Keratinocyte (primary cell): ENCODE results near the gene NKIRAS1. TPM values are rescaled to one million over a fixed set of nuclear protein-coding genes. Genes with fewer than 3 reads are reported as not detected.

Source experiments
- DNase-seq: peaks from one replicate; pipeline ENCODE4 v3.0.0-alpha.2; 2011; ENCODE audit warnings: low read depth, missing footprints, low spot score
- FAIRE-seq: peaks from 2 replicates; lab custom pipeline; 2011; peaks lifted over from hg19 to GRCh38; lab: Jason Lieb, UNC
- H2AFZ ChIP-seq: 2 replicates; pipeline ENCODE4 v1.6.0; 2012; ENCODE audit warnings: low read length, control low read depth, inconsistent platforms; ENCODE audit not compliant: control insufficient read depth
- H3K27ac ChIP-seq: 2 replicates; pipeline ENCODE4 v1.5.1; 2011; ENCODE audit warnings: low read length; ENCODE audit not compliant: control insufficient read depth, insufficient read depth
- H3K27me3 ChIP-seq: 3 replicates; pipeline ENCODE4 v1.6.0; 2011; ENCODE audit warnings: low read length; ENCODE audit not compliant: control insufficient read depth, insufficient read depth; ENCODE audit errors: extremely low read depth
- H3K36me3 ChIP-seq, 2 experiments: 2 replicates in 1 of 2; 3 replicates in 1 of 2; pipeline ENCODE4 v1.5.1; 2011; ENCODE audit warnings: low read length in 2 of 2, mild to moderate bottlenecking in 1 of 2; ENCODE audit not compliant: control insufficient read depth in 2 of 2, insufficient read depth in 2 of 2; ENCODE audit errors: extremely low read depth in 1 of 2
- H3K4me1 ChIP-seq: 3 replicates; pipeline ENCODE4 v1.5.1; 2011; ENCODE audit warnings: low read length; ENCODE audit not compliant: control insufficient read depth, insufficient read depth; ENCODE audit errors: extremely low read depth
- H3K4me2 ChIP-seq: 3 replicates; pipeline ENCODE4 v1.6.0; 2011; ENCODE audit warnings: low read depth, low read length; ENCODE audit not compliant: control insufficient read depth, insufficient read depth; ENCODE audit errors: extremely low read depth
- H3K4me3 ChIP-seq, 3 experiments: fragments of 200-600 bp in 1 of 3; sonication (generic) in 1 of 3; 2 replicates in 2 of 3; 3 replicates in 1 of 3; pipeline ENCODE4 v1.5.1; 2011 to 2016; ENCODE audit warnings: low read length in 3 of 3, mild to moderate bottlenecking in 3 of 3, control low read depth in 2 of 3, inconsistent platforms in 1 of 3, low read depth in 1 of 3, mixed read lengths in 1 of 3, mixed run types in 1 of 3, moderate library complexity in 1 of 3; ENCODE audit not compliant: control insufficient read depth in 2 of 3, insufficient read depth in 2 of 3; ENCODE audit errors: extremely low read depth in 1 of 3
- H3K79me2 ChIP-seq: 2 replicates; pipeline ENCODE4 v1.6.0; 2012; ENCODE audit warnings: low read length; ENCODE audit not compliant: control insufficient read depth, insufficient read depth
- H3K9ac ChIP-seq: 3 replicates; pipeline ENCODE4 v1.6.0; 2011; ENCODE audit warnings: low read length; ENCODE audit not compliant: control insufficient read depth, insufficient read depth; ENCODE audit errors: extremely low read depth
- H3K9me1 ChIP-seq: 3 replicates; pipeline ENCODE4 v1.6.0; 2011; ENCODE audit warnings: low read length; ENCODE audit not compliant: control insufficient read depth, insufficient read depth; ENCODE audit errors: extremely low read depth
- H3K9me3 ChIP-seq: 2 replicates; pipeline ENCODE4 v1.5.1; 2012; ENCODE audit warnings: low read depth, low read length; ENCODE audit not compliant: control insufficient read depth
- H4K20me1 ChIP-seq: 3 replicates; pipeline ENCODE4 v1.6.0; 2011; ENCODE audit warnings: low read length; ENCODE audit not compliant: control insufficient read depth, insufficient read depth; ENCODE audit errors: extremely low read depth
- CTCF ChIP-seq, 3 experiments: IDR thresholded peaks in 1 of 3; conservative IDR thresholded peaks in 1 of 3; optimal IDR thresholded peaks in 1 of 3; 2 replicates in 2 of 3; 3 replicates in 1 of 3; pipeline versions ENCODE3 to v1.5.1; 2011; ENCODE audit warnings: low read length in 3 of 3, mild to moderate bottlenecking in 3 of 3, moderate library complexity in 2 of 3, control low read depth in 1 of 3, inconsistent platforms in 1 of 3; ENCODE audit not compliant: insufficient read depth in 2 of 3; ENCODE audit errors: extremely low read depth in 1 of 3
- EZH2 ChIP-seq: IDR thresholded peaks from one replicate; pipeline ENCODE4 v1.6.1; 2012; ENCODE audit warnings: inconsistent platforms, mild to moderate bottlenecking, low read length, moderate library complexity
- dilution Hi-C: fragments of 300-500 bp; cut with MboI; formaldehyde crosslinking; loops from one replicate; pipeline ENCODE4 v1.7.0; 2020; ENCODE audit warnings: low sequenced_read_pairs; ENCODE audit not compliant: extremely low pct_ligation_motif_present
- polyA plus RNA-seq, 5 experiments: library from polyadenylated mRNA; depleted of rRNA in 3 of 5; stranded (reverse) in 3 of 5; stranded (forward) in 1 of 5; unstranded in 1 of 5; fragments of >200 nt; gene quantifications; 1 replicate in 1 of 5; 2 replicates in 3 of 5; 3 replicates in 1 of 5; pipeline versions ENCODE4 v1.2.1 to v1.2.3, GENCODE V29; 2011 to 2012; ENCODE audit warnings: missing spikeins in 2 of 5, low read depth in 1 of 5, low replicate concordance in 1 of 5

Gene NKIRAS1
- polyA plus RNA-seq, 1 donor (not counting 4 experiments of a cell fraction or from before 2014, with no cell fraction given): 10.7 TPM

- Histone ChIP-seq H3K4me1 (peaks cover 27% of the 10 kb centered on the region), H3K9ac (no peak overlapping the region), H2AFZ (no peak overlapping the region), H3K9me3 (no peaks in the 10 kb centered on the region), H3K4me3 (no peak overlapping the region), H3K9me1 (no peaks in the 10 kb centered on the region), H3K79me2 (peaks cover 33% of the 10 kb centered on the region), H4K20me1 (no peaks in the 10 kb centered on the region), H3K27ac (no peak overlapping the region), H3K4me2 (no peak overlapping the region), H3K36me3 (peaks cover 0 to 6% of the 10 kb centered on the region in 2 experiments), H3K27me3 (no peaks in the 10 kb centered on the region)
- no peak for FAIRE-seq
- no peak for DNase-seq
- TF ChIP-seq EZH2 (no peak), CTCF (optimal IDR thresholded peaks at IDR 0.05 in 1 of 3, IDR thresholded peaks at IDR 0.05 in 1 of 3, conservative IDR thresholded peaks at IDR 0.05 in 1 of 3; ENCODE audit: extremely low read depth in 1 of 3, insufficient read depth in 2 of 3, low read length in 3 of 3) (no peak)
- dilution Hi-C loops: no loop called here
These were observed 39.3 kb downstream of the NKIRAS1 start for GRCh38 chr3:23877329-23877980.

- Histone ChIP-seq H3K27ac (no peak overlapping the region), H3K4me3 (no peak overlapping the region), H3K4me1 (peaks cover 27% of the 10 kb centered on the region), H3K36me3 (peaks cover 0 to 3% of the 10 kb centered on the region in 2 experiments), H3K9ac (no peak overlapping the region), H2AFZ (no peak overlapping the region), H3K9me3 (no peaks in the 10 kb centered on the region), H3K27me3 (no peaks in the 10 kb centered on the region), H4K20me1 (no peaks in the 10 kb centered on the region), H3K9me1 (no peaks in the 10 kb centered on the region), H3K79me2 (peaks cover 33% of the 10 kb centered on the region), H3K4me2 (no peak overlapping the region)
- TF ChIP-seq CTCF (optimal IDR thresholded peaks at IDR 0.05 in 1 of 3, IDR thresholded peaks at IDR 0.05 in 1 of 3, conservative IDR thresholded peaks at IDR 0.05 in 1 of 3; ENCODE audit: extremely low read depth in 1 of 3, insufficient read depth in 2 of 3, low read length in 3 of 3) (no peak), EZH2 (no peak)
- dilution Hi-C loops: no loop called here
- DNase-seq: no peak
- FAIRE-seq: no peak
These were observed 39.9 kb downstream of the NKIRAS1 start for GRCh38 chr3:23876923-23877322.
